Non-pigmented ciliary epithelial cell (primary cell): Measurements from ENCODE around the gene EMC10.
"Not testable (repeated sequence)": the region's sequence is repeated elsewhere in the genome, so short reads cannot be mapped to it uniquely, and the experiment has no call there.

Experiments
- DNase-seq: peaks from one replicate; pipeline ENCODE4 v3.0.0-alpha.2; 2010; ENCODE audit warnings: low read depth

Gene EMC10

DNA sequence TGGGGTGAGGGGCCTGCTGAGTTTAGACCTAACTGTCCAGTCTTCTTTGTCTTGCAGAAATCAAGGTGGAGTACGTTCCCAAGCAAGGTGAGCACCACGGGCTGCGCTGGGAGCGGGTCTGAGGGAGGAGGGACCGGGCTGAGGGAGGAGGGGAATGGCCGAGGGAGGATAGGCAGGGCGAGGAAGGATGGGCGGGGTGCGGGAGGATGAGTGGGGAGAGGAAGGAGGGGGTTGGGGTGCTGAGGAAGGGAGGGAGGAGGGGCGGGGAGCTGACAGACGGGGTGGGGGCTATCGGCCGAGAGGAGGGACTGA is 25.1 kb upstream of the EMC10 start:
- no peak for DNase-seq

DNA sequence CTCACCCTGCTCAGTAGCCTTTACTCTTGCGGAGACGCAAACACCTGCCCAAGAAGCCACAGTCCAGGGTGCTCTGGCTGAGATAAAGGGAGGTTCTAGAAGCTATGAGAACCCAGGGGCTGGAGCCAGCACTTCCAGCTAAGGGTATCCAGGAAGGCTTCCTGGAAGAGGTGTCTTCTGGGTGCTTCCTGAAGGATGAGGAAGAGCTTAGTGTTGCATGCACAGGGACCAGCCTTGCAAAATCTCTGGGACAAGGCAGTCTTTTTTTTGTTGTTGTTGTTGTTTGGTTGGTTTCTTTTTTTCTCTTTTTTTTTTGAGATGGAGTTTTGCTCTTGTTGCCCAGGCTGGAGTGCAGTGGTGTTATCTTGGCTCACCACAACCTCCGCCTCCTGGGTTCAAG is 23.1 kb upstream of the EMC10 start:
- no peak for DNase-seq

DNA sequence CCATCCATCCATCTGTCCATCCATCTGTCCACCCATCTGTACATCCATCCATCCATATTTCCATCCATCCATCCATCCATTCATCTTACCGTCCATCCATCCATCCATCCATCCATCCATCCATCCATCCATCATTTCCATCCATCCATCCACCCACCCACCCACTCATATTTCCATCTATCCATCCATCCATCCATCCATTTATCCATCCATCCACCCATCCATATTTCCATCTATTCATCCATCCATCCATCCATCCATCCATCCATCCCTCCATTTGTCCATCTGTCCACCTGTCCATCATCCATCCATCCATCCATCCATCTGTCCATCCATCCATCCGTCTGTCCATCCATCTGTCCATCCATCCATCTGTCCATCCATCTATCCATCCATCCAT is 20.3 kb upstream of the EMC10 start:
- no peak for DNase-seq

DNA sequence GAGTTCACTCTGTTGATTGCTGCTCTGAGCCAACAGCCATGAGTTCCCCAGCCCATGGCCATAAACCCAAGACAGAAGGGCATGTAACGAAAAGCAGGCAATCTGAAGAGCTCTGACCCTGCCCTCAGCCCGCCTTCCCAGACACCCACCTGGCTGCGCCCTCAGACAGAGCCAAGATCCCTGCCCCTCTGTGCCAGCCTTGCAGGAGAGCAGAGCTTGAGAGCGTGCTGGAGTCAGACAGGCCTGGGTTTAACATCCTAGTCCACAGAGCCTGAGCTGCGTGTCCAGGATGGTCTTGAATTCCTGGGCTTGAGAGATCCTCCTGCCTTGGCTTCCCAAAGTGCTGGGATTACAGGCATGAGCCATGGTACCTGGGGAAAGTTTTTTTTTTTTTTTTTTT is 19.0 kb upstream of the EMC10 start:
- no peak for DNase-seq

DNA sequence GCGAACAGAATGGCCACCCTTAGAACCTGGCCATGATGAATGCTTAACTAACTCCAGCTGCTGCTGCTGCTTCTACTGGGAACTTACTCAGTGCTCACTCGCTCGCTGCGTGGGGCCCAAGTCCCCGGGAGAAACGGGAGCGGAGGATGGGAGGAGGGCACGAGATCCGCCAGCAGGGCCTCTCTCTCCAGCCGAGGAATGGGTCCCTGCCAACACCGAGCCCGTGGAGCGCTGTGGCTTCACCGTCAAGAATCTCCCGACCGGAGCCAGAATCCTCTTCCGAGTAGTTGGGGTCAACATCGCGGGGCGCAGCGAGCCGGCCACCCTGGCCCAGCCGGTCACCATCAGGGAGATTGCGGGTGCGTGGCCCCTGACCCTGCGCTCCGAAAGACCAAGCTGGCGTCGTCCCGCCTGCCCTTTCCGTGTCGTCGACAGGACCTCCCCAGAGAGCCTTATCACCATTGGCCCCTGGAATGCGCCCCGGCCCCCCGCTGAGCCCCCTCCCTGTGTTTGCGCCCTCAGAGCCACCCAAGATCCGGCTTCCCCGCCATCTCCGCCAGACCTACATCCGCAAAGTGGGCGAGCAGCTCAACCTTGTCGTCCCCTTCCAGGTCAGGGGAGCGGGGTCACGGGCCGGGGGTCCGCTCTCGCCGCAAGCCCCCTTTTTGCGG is 17.8 kb upstream of the EMC10 start:
- DNase-seq: no peak

DNA sequence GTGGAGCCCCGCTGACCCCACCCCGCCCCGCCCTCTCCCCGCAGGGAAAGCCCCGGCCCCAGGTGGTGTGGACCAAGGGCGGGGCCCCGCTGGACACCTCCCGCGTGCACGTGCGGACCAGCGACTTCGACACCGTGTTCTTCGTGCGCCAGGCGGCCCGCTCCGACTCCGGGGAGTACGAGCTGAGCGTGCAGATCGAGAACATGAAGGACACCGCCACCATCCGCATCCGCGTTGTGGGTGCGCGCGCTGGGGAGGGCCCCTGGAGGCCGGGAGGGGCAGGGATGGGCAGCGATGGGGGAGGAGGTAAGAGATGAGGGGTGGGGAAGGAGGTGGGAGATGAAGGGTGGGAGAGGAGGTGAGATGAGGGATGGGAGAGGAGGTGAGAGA is 17.2 kb upstream of the EMC10 start:
- no peak for DNase-seq

DNA sequence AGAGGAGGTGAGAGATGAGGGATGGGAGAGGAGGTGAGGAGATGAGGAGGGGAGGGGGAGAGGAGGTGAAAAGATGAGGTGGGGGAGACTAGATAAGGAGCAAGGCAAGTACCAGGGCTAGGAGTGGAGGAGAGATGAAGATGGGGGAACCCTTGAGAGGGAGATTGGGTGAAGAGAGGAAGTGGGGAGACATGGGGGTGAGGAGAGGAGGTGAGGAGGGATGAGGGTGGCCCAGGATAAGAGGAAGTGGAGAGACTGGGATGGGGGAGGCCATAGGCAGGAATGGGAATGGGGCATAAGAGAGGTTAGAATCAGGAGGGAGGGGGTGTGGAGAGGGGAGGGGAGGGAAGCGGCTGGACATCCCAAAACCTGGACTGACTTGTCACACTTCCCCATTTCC is 16.7 kb upstream of the EMC10 start:
- no peak for DNase-seq

DNA sequence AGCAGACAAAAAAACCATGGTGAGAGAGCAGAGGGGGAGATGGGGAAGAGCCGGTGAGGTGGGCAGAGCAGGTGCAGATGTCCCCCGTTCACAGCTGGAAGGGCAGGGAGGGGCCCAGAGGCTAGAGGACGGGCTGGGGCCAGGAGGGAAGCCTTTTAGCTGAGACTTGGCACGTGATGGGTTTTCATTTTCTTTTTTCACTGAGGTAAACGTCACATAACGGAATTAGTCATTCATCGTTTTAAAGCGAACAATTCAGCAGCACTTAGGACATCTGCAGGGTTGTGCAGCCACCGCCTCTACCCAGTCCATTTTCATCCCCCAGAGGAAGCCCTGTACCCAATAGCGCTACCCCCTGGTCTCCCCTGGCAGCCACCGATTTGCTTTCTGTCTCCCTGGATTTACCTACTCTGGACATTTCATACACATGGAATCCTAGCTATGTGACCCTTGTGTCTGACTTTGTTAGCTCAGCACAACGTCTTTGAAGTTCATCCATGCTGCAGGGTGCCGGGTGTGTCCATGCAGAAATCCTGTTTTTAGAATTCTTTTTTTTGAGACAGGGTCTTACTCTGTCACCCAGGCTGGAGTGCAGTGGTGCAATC is 16.0 kb upstream of the EMC10 start:
- DNase-seq: no peak

DNA sequence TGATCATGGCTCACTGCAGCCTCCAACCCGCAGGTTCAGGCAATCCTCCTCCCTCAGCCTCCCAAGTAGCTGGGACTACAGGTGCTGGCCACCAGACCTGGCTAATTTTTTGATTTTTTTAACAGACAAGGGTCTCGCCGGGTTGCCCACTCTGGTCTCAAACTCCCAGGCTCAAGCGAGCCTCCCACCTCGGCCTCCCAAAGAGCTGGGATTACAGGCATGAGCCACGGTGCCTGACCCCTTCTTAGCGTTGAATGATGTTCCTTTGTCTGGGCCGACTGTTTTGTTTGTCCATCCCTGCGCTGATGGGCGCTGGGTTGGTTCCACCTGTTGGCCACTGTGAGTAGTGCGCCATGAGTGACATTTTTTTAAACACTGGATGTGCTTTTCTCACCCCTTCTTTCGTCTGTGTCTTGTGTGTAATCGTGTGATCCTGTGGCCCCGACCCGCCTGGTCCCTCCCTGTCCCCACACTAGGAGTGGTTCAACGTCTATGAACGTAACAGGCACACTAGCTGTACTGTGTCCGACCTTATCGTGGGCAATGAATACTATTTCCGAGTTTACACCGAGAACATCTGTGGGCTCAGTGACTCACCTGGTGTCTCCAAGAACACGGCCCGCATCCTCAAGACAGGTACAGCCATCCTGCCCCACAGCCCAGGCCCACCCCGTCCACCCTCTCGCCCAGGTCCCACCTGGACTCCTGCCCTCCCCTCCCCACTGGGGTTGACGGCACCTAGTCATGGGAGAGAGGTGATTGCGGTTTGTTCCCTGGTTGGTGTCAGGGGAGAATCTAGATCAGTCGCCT is 15.0 kb upstream of the EMC10 start:
- DNase-seq: no peak

DNA sequence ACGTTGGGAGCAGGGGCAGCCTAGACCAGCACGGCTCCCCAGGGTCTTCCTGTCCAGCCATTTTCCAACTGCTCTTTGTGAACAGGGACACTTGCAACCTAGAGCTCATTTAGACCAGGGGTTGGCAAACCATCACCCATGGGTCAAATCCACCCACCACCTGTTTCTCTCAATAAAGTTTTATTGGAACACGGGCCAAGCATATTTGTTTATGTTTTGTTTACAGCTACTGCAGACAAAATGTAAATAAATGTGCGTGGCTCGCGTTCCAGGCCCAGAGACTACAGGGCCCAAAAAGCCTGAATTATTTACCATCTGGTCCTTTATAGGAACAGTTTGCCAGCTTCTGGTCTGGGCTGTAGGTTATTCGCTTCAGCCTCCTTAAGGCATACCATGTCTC is 13.3 kb upstream of the EMC10 start:
- DNase-seq: no peak

DNA sequence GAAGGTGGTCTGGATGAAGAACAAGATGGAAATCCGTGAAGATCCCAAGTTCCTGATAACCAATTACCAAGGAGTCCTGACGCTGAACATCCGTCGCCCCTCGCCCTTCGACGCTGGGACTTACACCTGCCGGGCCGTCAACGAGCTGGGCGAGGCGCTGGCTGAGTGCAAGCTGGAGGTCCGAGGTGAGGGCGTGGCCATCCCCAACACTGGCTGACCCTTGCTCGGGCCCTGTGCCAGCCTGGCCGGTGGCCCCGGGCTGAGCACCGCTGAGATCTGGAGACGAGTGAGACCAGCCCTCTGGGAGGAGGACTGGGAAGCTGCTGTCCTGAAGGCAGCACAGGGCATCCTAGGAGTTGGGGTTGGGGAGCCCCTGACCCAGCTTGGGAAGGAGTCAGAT is 12.0 kb upstream of the EMC10 start:
- no peak for DNase-seq

DNA sequence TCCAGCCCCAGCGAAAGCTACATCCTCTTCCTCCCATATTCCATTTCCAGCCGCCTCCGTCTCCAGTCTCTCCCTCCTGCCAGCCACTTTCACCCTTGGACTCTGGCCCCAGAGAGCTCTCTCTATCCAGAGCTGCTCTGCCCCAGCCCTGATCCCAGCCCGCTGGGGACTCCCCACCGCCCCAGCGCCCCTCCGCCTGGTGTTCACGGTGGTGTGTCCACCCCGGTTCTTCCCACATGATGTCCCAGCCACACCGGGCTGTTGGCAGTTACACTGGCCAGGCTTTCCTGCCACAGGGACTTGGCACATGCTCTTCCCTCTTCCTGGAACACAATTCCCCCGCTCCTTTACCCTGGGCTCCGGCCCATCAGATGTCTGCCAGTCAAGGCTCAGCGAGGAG is 11.3 kb upstream of the EMC10 start:
- no peak for DNase-seq

DNA sequence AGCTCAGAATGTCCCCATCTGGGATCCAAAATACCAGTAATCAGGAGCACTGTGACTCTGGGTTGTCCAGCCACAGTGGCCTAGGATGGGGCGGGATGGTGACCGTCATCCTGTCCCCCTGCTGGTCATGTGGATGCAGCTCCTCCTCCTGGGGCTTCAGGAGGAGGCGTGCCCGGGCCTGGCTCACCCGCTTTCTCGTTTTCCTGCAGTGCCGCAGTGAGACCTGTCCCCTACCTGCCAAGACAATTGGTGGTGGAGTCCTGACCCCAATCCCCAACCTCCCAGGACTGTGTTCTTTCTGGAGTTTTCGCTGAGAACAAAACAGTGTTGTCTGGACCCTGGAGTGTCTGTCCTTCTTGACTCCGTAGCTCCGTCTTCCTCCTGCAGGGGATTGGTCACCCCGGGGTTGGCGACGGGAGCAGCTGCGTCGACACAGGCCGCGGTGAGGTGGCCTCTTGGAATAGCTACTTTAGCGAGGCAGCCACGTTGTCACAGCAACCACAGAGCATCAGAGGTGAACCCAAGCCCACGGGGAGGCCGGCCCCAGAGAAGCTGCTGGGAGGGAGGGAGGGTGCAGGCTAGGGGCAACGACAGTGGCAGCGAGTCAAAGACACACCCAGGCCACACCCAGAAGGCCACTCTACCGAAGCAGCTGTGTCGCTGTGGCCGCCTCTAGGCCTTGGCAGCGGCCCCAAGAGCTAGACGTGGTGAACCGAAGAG is 10.2 kb upstream of the EMC10 start:
- DNase-seq: no peak

DNA sequence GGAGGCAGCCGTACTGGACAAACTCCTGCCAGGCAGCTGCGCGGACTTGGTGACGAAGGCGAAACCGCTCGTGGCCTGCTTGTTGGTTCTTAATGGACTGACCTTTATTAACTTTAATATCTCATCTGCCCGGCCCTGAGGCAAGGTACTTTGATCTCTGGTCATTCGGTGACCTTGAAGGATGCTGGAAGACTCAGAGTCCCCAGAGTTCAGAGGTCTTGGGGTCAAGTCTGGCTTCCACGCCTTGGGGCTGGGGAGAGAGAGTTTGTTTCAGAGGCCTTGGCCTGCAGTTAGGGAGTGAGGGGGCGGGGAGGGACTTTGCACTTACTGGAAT is 9.6 kb upstream of the EMC10 start:
- no peak for DNase-seq

DNA sequence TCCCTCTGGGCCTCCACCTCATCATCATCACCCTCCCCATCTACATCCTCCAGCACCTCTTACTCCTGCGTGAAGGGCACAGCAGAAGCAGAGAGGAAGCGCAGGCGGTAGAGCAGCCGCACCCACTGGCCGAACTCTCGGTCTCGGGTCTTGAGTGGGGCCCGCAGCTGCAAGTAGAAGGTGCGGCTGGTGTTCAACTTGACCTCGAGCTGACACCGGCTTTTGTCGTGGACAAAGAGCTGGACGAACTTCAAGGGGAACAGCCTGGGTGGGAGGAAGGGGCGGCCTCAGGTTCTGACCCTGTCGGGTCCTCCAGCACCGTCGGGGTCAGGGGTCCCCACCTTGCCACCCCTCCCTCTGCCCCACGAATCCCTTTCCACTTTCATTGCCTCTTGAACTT is 8.7 kb upstream of the EMC10 start:
- DNase-seq: no peak

DNA sequence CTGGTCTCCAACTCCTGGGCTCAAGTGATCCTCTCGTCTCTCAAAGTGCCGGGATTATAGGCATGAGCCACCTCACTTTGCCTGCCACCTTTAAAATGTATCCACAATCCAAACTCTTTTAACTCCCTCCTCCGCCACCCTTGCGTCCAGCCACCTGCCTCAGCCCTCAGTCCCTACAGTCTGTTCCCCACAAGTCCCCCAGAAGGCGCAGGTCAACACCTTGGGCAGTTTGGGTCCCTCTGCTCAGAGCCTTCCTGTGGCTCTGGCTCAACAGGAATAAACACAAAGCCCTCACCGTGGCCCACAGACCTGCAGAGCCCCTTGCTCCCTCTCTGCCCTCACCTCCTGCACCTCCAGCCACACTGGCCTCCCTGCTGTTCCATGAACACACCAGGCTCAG is 7.5 kb upstream of the EMC10 start:
- no peak for DNase-seq

DNA sequence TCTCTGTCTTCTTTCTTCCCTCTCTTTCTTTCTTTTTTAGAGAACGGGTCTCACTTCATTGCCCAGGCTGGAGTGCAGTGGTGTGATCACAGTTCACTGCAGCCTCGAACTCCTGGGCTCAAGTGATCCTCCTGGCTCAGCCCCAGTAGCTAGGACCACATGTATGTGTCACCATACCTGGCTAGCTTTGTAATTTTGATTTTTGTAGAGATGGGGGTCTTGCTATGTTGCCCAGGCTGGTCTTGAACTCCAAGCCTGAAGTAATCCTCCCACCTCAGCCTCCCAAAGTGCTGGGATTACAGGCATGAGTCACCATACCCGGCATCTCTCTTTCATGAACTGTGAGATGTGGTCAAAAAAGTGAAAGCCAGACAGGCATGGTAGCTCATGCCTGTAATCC is 3.0 kb upstream of the EMC10 start:
- DNase-seq: not testable (repeated sequence)

DNA sequence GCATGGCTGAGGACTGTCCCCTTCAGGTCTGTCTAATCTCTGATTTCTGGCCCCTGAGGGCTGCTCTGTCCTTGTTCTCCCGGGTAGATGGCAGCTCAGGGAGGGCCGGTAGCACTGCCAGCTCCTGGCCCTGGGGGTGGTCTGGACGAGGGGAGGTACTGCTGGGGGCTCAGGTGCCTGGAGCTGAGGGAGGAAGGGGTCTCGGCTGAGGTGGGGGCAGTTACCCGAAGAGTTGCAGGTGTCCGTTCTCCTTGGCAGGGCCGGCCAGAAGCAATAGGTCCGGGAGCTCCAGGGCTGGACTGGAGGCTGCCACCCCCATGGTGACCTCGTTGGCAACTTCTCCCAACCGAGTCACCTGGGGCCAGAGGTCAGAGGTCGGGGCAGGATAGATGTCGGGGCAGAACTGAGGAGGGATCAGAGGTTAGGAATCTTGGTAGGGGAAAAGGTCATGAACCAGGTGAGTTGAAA is 1.2 kb upstream of the EMC10 start:
- DNase-seq: no peak

DNA sequence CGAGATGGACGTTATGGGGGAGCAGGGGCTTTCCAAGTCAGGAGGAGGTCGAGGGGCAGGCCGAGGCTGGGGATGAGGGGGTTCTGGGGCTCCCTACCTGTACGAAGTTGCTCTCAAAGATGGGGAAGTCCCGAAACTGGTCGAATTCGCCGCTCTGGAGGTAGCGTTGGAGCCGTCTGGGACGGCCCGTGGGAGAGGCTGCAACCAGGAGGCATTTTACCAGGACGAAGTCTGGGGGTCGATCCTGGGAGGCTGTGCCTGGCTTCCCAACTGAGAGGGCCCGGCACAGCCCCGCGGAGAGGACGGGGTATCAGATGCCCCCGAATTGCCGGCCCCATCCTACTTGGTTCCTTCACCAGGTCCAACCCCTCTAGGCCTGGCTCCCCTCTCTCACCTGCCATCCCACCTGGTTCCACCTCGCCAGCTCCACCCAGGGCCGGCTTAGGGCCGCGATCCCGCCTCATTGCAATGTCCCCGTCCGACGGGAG is 527 bp upstream of the EMC10 start:
- no peak for DNase-seq

DNA sequence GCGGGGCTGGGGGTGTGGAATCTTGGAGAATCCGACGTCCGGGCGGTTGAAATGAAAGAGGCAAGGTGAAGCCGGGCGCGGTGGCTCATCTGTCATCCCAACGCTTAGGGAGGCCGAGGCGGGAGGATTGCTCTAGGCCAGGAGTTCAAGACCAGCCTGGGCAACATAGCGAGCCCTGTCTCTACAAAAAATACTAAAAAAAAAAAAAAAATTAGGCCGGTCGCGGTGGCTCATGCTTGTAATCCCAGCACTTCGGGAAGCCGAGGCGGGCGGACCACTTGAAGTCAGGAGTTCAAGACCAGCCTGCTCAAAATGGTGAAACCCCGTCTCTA is 566 bp downstream of the EMC10 start:
- DNase-seq: no peak

DNA sequence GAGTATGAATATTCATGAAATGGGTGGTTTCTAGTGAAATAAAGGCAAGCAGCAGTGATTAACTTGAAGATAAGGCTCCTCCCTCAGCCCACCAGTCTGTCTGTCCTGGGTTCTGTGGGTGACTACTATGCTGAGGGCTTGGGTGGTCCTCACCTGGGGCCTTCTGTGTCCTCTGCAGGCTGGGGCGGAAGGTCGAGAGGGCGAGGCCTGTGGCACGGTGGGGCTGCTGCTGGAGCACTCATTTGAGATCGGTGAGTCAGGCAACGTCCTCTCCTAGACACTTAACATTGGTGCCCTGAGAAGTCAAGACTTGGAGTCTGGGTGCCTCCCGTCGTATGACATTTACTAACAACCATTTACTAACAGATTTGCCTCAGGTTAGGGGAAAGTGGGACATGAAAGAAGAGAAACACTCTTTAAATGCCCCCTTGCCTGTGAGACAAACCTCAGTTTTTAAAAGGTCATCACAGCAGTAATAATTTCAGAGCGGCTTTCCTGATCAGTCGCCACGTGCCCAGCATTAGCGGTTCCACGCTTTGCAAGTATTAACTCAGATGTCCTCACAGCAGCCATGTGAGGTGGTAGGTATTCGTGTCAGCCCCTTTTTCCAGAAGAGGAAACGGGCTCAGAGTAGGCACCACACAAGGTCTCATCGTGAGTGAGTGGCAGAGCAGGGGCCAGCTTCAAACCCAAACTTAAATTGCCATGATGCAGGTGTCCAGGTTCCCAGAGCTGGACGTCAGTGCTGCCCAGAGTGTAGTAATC is 1.6 kb downstream of the EMC10 start:
- no peak for DNase-seq
